Measurements from ENCODE around the gene MYZAP. TPM values are rescaled to one million over a fixed set of nuclear protein-coding genes. Genes with fewer than 3 reads are reported as not detected.
A peak's percentile ranks its signal among the peaks of the same experiment; 100 is the strongest.

The MYZAP gene
- total and polyA plus RNA-seq, 4 experiments from 2014 or later = 0.16 to 1.7 (median 1.1) TPM

DNA sequence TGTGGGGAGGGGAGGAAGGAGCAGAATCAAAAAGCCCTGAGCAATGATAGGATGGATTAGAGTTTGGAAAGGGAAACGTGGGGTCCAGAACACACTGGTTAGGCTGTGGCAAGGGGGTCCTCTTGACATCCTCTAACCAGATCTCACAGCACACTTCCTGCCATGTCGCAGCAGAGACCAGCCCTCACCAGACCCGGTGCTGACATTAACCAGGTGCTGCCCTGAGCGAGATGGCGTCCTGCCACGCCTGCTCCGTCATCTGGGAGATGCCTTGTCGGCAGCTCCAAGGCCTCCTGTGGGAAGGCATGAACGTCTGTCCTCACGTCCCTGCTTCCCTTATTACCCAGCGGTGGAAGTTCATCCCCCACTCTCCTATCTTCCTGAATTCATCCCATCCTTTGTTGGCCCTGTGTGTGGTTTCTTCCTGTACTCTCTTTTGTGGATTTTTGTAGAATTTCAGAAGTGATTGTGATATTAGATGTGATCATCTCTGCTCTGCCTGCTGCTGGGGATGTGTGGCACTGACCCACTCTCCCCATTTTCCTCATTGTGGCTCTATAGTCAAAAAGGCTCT, 29.4 kb upstream of the MYZAP start:
- ChIA-PET CTCF (ENCODE audit: partially characterized antibody) (interaction anchor here (1.1 kb wide), 2 partner anchors 29 to 57 kb away, joined by 3 to 4 read pairs; no protein-coding TSS in a partner anchor), POLR2A (ENCODE audit: partially characterized antibody) (no interaction called here)
- Histone ChIP-seq H3K27me3 (ENCODE audit: insufficient read depth, low read length) (no peaks in the 10 kb centered on the region), H3K36me3 (ENCODE audit: insufficient read depth, low read length) (no peaks in the 10 kb centered on the region), H3K4me3 (ENCODE audit: low read length in 2 of 2) (no peak overlapping the region), H3K27ac (ENCODE audit: low read depth, low read length) (no peak overlapping the region), H3K4me1 (ENCODE audit: insufficient read depth, low read length) (peaks cover 24% of the 10 kb centered on the region), H3K9me3 (ENCODE audit: control insufficient read depth in 1 of 2, low read length in 2 of 2) (no peaks in the 10 kb centered on the region)
- H3K4me3 Mint-ChIP-seq = peak overlapping the region in 2 of 8 donors; percentile 46 to 58
- peaks cover 27 to 49% (median 36%) of the 10 kb centered on the region in 4 donors for H3K4me1 Mint-ChIP-seq
- DNase-seq = no peak
- H3K27ac Mint-ChIP-seq = peak overlapping the region in 6 of 7 donors; percentile 16 to 79 (median 67)
- H3K27me3 Mint-ChIP-seq = peaks cover 1 to 3% of the 10 kb centered on the region in 2 donors
- intact Hi-C loops (cut with micrococcal nuclease) = loop anchor here (5.0 to 10.0 kb wide), 2 partner anchors 95 to 1963 kb away; no protein-coding TSS in a partner anchor
- H3K36me3 Mint-ChIP-seq = no peaks in the 10 kb centered on the region
- peaks cover 0 to 1% (median 0%) of the 10 kb centered on the region in 8 donors for H3K9me3 Mint-ChIP-seq

DNA sequence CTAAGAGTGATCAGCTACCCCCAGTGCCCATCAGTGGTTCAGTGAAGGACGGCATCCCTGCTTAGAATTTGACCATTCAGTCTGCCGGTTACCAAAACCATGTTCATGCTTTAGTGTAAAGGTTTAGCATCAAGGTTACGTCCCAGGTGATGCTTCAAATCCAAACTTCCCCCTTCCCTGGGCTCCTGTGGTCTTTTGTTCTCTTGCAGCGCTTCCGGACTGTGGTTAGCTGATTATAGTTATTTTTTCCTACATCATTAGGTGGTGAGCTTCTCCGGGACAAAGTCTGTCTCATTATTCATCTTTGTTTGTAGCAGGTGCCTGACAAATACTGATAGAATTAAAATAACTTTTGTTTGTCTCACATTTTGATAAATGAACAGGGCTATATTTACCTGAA, 28.3 kb upstream of the MYZAP start:
- peaks cover 27 to 49% (median 36%) of the 10 kb centered on the region in 4 donors for H3K4me1 Mint-ChIP-seq
- peak overlapping the region in 6 of 7 donors; percentile 13 to 89 (median 76) for H3K27ac Mint-ChIP-seq
- DNase-seq = peak in 4 of 5 donors; percentile 11 to 58 (median 33)
- peaks cover 0 to 1% (median 0%) of the 10 kb centered on the region in 8 donors for H3K9me3 Mint-ChIP-seq
- Histone ChIP-seq H3K9me3 (ENCODE audit: control insufficient read depth in 1 of 2, low read length in 2 of 2) (no peaks in the 10 kb centered on the region), H3K4me1 (ENCODE audit: insufficient read depth, low read length) (peaks cover 24% of the 10 kb centered on the region), H3K27ac (ENCODE audit: low read depth, low read length) (no peak overlapping the region), H3K4me3 (ENCODE audit: low read length in 2 of 2) (no peak overlapping the region), H3K27me3 (ENCODE audit: insufficient read depth, low read length) (no peaks in the 10 kb centered on the region), H3K36me3 (ENCODE audit: insufficient read depth, low read length) (no peaks in the 10 kb centered on the region)
- no peaks in the 10 kb centered on the region for H3K36me3 Mint-ChIP-seq
- CTCF ChIA-PET (ENCODE audit: partially characterized antibody) = interaction anchor here (0.9 to 1.1 kb wide), 4 partner anchors 10 to 298 kb away, joined by 3 to 4 read pairs (median 4); no protein-coding TSS in a partner anchor
- POLR2A ChIA-PET (ENCODE audit: partially characterized antibody) = no interaction called here
- H3K27me3 Mint-ChIP-seq = peaks cover 1 to 6% of the 10 kb centered on the region in 2 donors
- peak overlapping the region in 3 of 8 donors; percentile 1 to 39 (median 23) for H3K4me3 Mint-ChIP-seq
- intact Hi-C loops (cut with micrococcal nuclease) = loop anchor here (5.0 to 10.0 kb wide), 2 partner anchors 94 to 1961 kb away; no protein-coding TSS in a partner anchor

DNA sequence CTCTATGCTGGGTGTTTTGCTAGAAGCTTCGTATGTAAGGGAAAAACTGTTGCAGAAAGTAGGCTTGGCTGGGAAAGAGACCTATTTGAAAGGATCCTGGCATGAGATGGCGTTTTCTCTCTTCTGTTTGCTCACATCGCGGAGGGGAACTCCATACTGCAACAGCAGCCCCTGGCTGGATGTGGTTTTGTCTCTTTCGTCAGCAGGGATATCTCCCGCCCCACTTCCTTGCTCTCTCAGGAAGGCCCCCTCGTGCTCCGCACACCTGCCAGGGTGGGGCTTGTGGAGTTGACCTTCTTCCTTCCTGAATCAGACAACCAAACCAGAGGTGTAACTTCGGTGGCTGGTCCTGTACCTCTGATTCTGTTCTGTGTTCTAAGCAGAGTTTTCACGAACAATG, 26.4 kb upstream of the MYZAP start:
- Mint-ChIP-seq H3K9me3 (peaks cover 0 to 2% (median 0%) of the 10 kb centered on the region in 8 donors), H3K4me3 (peak overlapping the region in 7 of 8 donors; percentile 35 to 72 (median 57)), H3K36me3 (no peaks in the 10 kb centered on the region), H3K27me3 (peaks cover 0 to 8% of the 10 kb centered on the region in 2 donors), H3K4me1 (peaks cover 27 to 49% (median 36%) of the 10 kb centered on the region in 4 donors), H3K27ac (peak overlapping the region; percentile 4 to 92 (median 76))
- Histone ChIP-seq H3K9me3 (ENCODE audit: control insufficient read depth in 1 of 2, low read length in 2 of 2) (no peaks in the 10 kb centered on the region), H3K36me3 (ENCODE audit: insufficient read depth, low read length) (no peaks in the 10 kb centered on the region), H3K4me3 (ENCODE audit: low read length in 2 of 2) (no peak overlapping the region), H3K27me3 (ENCODE audit: insufficient read depth, low read length) (no peaks in the 10 kb centered on the region), H3K27ac (ENCODE audit: low read depth, low read length) (no peak overlapping the region), H3K4me1 (ENCODE audit: insufficient read depth, low read length) (peaks cover 24% of the 10 kb centered on the region)
- intact Hi-C loops (cut with micrococcal nuclease) = loop anchor here (10.0 kb wide), 1 partner anchor 1959 kb away; no protein-coding TSS in a partner anchor
- CTCF ChIA-PET (ENCODE audit: partially characterized antibody) = no interaction called here
- peak; percentile 53 to 87 (median 74) for DNase-seq
- POLR2A ChIA-PET (ENCODE audit: partially characterized antibody) = interaction anchor here (1.0 kb wide), 1 partner anchor 91 kb away, joined by 3 read pairs; no protein-coding TSS in a partner anchor

DNA sequence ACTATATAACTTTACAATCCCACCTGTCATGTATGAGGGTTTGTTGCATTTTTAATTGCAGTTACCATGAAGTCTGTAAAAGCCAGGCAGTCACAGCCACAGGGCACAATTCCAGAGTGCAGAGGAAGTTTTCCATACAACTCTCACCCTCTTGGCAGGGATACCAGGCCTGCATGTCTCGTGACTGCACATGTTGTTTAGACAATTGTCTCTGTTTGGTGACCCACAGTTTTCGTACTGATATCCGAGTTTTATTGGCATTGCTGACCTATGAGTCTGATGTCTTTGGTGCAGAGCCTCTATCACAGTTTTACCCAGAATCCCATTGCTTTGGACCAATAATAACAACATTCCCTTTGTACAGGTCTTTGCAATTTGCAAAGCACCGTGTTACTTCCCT, 24.9 kb upstream of the MYZAP start:
- H3K36me3 Mint-ChIP-seq = no peaks in the 10 kb centered on the region
- peaks cover 0 to 2% (median 0%) of the 10 kb centered on the region in 8 donors for H3K9me3 Mint-ChIP-seq
- Histone ChIP-seq H3K27me3 (ENCODE audit: insufficient read depth, low read length) (no peaks in the 10 kb centered on the region), H3K9me3 (ENCODE audit: control insufficient read depth in 1 of 2, low read length in 2 of 2) (no peaks in the 10 kb centered on the region), H3K4me3 (ENCODE audit: low read length in 2 of 2) (no peak overlapping the region), H3K4me1 (ENCODE audit: insufficient read depth, low read length) (peaks cover 17% of the 10 kb centered on the region), H3K36me3 (ENCODE audit: insufficient read depth, low read length) (no peaks in the 10 kb centered on the region), H3K27ac (ENCODE audit: low read depth, low read length) (no peak overlapping the region)
- H3K4me3 Mint-ChIP-seq = no peak overlapping the region
- peaks cover 0 to 8% of the 10 kb centered on the region in 2 donors for H3K27me3 Mint-ChIP-seq
- intact Hi-C loops (cut with micrococcal nuclease) = loop anchor here (10.0 kb wide), 1 partner anchor 1958 kb away; no protein-coding TSS in a partner anchor
- ChIA-PET CTCF (ENCODE audit: partially characterized antibody) (interaction anchor here (1.0 kb wide), 2 partner anchors 21 to 294 kb away, joined by 3 read pairs; no protein-coding TSS in a partner anchor), POLR2A (ENCODE audit: partially characterized antibody) (interaction anchor here (0.7 kb wide), 1 partner anchor 372 kb away, joined by 3 read pairs; no protein-coding TSS in a partner anchor)
- no peak for DNase-seq
- no peak overlapping the region for H3K27ac Mint-ChIP-seq
- H3K4me1 Mint-ChIP-seq = peaks cover 22 to 40% (median 31%) of the 10 kb centered on the region in 4 donors

DNA sequence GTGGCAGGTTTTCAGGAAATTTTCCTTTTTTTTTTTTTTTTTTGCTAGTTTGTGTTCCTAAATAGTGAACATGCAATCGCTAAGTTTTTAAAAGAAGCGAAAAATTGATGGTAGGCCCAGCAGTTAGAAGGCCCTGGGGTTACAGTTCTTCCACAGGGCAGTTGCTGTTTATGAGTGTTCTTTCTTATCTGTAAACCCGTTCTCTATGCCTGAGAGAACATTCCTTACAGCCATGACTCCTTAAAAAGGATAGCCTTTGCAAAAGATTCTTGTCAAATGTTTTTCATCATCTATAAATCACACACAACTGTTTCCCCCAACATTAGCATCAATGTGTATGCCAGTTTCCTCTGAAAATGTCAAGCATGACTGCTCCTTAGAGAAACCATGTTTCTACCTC, 23.8 kb upstream of the MYZAP start:
- no peaks in the 10 kb centered on the region for H3K36me3 Mint-ChIP-seq
- no peak for DNase-seq
- no peak overlapping the region for H3K4me3 Mint-ChIP-seq
- CTCF ChIA-PET (ENCODE audit: partially characterized antibody) = interaction anchor here (0.8 to 1.0 kb wide), 2 partner anchors 8 to 14 kb away, joined by 3 read pairs; no protein-coding TSS in a partner anchor
- H3K4me3 ChIP-seq (ENCODE audit: low read length in 2 of 2) = no peak overlapping the region
- H3K4me1 ChIP-seq (ENCODE audit: insufficient read depth, low read length) = peaks cover 11% of the 10 kb centered on the region
- H3K27me3 Mint-ChIP-seq = peaks cover 0 to 8% of the 10 kb centered on the region in 2 donors
- POLR2A ChIA-PET (ENCODE audit: partially characterized antibody) = no interaction called here
- peaks cover 0 to 2% (median 0%) of the 10 kb centered on the region in 8 donors for H3K9me3 Mint-ChIP-seq
- H3K27ac ChIP-seq (ENCODE audit: low read depth, low read length) = no peak overlapping the region
- intact Hi-C loops (cut with micrococcal nuclease) = loop anchor here (10.0 kb wide), 1 partner anchor 1957 kb away; no protein-coding TSS in a partner anchor
- peak overlapping the region in 1 of 7 donors; percentile 81 for H3K27ac Mint-ChIP-seq
- no peaks in the 10 kb centered on the region for H3K9me3 ChIP-seq (ENCODE audit: control insufficient read depth in 1 of 2, low read length in 2 of 2)
- no peaks in the 10 kb centered on the region for H3K36me3 ChIP-seq (ENCODE audit: insufficient read depth, low read length)
- peaks cover 15 to 29% (median 21%) of the 10 kb centered on the region in 4 donors for H3K4me1 Mint-ChIP-seq
- H3K27me3 ChIP-seq (ENCODE audit: insufficient read depth, low read length) = no peaks in the 10 kb centered on the region

DNA sequence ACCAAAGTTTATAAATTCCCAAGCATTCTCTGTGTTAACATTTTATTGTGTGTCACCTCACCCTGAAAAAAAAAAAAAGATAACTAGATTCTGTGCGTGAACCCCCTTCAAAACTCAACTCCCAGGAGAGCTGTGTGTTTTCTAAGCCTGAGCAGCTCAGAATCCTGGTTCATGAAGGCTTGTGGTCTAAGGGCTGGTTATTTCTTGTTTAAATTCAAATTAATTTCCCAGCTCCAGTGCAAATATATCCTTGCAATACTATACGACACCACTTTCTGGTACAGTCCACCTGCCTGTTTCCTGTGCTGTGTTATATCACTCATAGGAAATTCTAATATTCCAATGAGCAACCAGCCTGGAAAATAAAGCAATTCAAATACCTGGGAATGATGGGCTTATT, 23.4 kb upstream of the MYZAP start:
- H3K27ac Mint-ChIP-seq = peak overlapping the region in 1 of 7 donors; percentile 81
- peaks cover 0 to 2% (median 0%) of the 10 kb centered on the region in 8 donors for H3K9me3 Mint-ChIP-seq
- ChIA-PET CTCF (ENCODE audit: partially characterized antibody) (interaction anchor here (0.8 to 1.0 kb wide), 2 partner anchors 8 to 14 kb away, joined by 3 read pairs; no protein-coding TSS in a partner anchor), POLR2A (ENCODE audit: partially characterized antibody) (no interaction called here)
- peaks cover 11% of the 10 kb centered on the region for H3K4me1 ChIP-seq (ENCODE audit: insufficient read depth, low read length)
- H3K36me3 Mint-ChIP-seq = no peaks in the 10 kb centered on the region
- H3K27ac ChIP-seq (ENCODE audit: low read depth, low read length) = no peak overlapping the region
- H3K27me3 ChIP-seq (ENCODE audit: insufficient read depth, low read length) = no peaks in the 10 kb centered on the region
- H3K4me1 Mint-ChIP-seq = peaks cover 13 to 25% (median 19%) of the 10 kb centered on the region in 4 donors
- no peak for DNase-seq
- H3K9me3 ChIP-seq (ENCODE audit: control insufficient read depth in 1 of 2, low read length in 2 of 2) = no peaks in the 10 kb centered on the region
- no peaks in the 10 kb centered on the region for H3K36me3 ChIP-seq (ENCODE audit: insufficient read depth, low read length)
- intact Hi-C loops (cut with micrococcal nuclease) = loop anchor here (10.0 kb wide), 1 partner anchor 1957 kb away; no protein-coding TSS in a partner anchor
- no peak overlapping the region for H3K4me3 Mint-ChIP-seq
- no peak overlapping the region for H3K4me3 ChIP-seq (ENCODE audit: low read length in 2 of 2)
- peaks cover 0 to 8% of the 10 kb centered on the region in 2 donors for H3K27me3 Mint-ChIP-seq

DNA sequence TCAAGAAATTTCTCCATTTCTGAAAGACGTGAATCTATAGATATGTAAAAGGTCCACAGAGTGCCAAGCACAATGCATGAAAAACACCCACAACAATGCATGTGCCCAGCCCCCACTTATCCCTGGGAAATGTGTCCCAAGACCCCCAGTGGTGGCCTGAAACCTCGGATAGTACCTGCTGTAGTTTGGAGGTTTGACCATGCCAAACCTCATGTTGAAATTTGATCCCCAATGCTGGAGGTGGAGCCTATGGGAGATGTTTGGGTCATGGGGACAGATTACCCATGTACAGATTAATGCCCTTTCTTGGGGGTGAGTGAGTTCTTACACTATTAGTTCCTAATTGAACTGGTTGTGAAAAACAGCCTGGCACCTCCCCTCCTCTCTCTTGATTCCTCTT, 21.4 kb upstream of the MYZAP start:
- H3K27ac Mint-ChIP-seq = no peak overlapping the region
- intact Hi-C loops (cut with micrococcal nuclease) = no loop called here
- peaks cover 7 to 14% (median 10%) of the 10 kb centered on the region in 4 donors for H3K4me1 Mint-ChIP-seq
- no peaks in the 10 kb centered on the region for H3K9me3 ChIP-seq (ENCODE audit: control insufficient read depth in 1 of 2, low read length in 2 of 2)
- H3K36me3 Mint-ChIP-seq = no peaks in the 10 kb centered on the region
- DNase-seq = no peak
- peaks cover 0 to 2% (median 0%) of the 10 kb centered on the region in 8 donors for H3K9me3 Mint-ChIP-seq
- H3K4me1 ChIP-seq (ENCODE audit: insufficient read depth, low read length) = peaks cover 7% of the 10 kb centered on the region
- no peak overlapping the region for H3K27ac ChIP-seq (ENCODE audit: low read depth, low read length)
- H3K36me3 ChIP-seq (ENCODE audit: insufficient read depth, low read length) = no peaks in the 10 kb centered on the region
- ChIA-PET CTCF (ENCODE audit: partially characterized antibody) (no interaction called here), POLR2A (ENCODE audit: partially characterized antibody) (no interaction called here)
- H3K27me3 Mint-ChIP-seq = peaks cover 0 to 8% of the 10 kb centered on the region in 2 donors
- H3K4me3 Mint-ChIP-seq = no peak overlapping the region
- H3K4me3 ChIP-seq (ENCODE audit: low read length in 2 of 2) = no peak overlapping the region
- H3K27me3 ChIP-seq (ENCODE audit: insufficient read depth, low read length) = no peaks in the 10 kb centered on the region

Data from CD4-positive, alpha-beta memory T cell (primary cell).